HG03135 (cell line): ENCODE results near the gene ARHGAP27.

ENCODE experiments used
- ATAC-seq: cut with Tn5 transposase; IDR thresholded peaks from one replicate; pipeline ENCODE4 v1.9.1; 2021; ENCODE audit warnings: mild to moderate bottlenecking, moderate library complexity; ENCODE audit not compliant: unreplicated experiment

The ARHGAP27 gene

GRCh38 chr17:45430738-45431530, 1.7 kb downstream of the ARHGAP27 start:
- peak; percentile 24 for ATAC-seq

GRCh38 chr17:45430006-45430737, 2.5 kb downstream of the ARHGAP27 start:
- no peak for ATAC-seq

- no peak for ATAC-seq
These were observed 3.2 kb downstream of the ARHGAP27 start for GRCh38 chr17:45429339-45430005.

GRCh38 chr17:45428931-45429338, 3.7 kb downstream of the ARHGAP27 start:
- ATAC-seq = no peak

GRCh38 chr17:45428050-45428617, 4.5 kb downstream of the ARHGAP27 start:
- ATAC-seq = peak; percentile 45

GRCh38 chr17:45427181-45427835, 5.4 kb downstream of the ARHGAP27 start:
- no peak for ATAC-seq

- no peak for ATAC-seq
These were observed 6.1 kb downstream of the ARHGAP27 start for GRCh38 chr17:45426561-45426960.

- no peak for ATAC-seq
These were observed 6.7 kb downstream of the ARHGAP27 start for GRCh38 chr17:45425984-45426413.

- ATAC-seq = no peak
These were observed 7.3 kb downstream of the ARHGAP27 start for GRCh38 chr17:45425125-45425983.

GRCh38 chr17:45424769-45425124, 7.9 kb downstream of the ARHGAP27 start:
- no peak for ATAC-seq

GRCh38 chr17:45423975-45424335, 8.7 kb downstream of the ARHGAP27 start:
- no peak for ATAC-seq

- ATAC-seq = no peak
These were observed 9.2 kb downstream of the ARHGAP27 start for GRCh38 chr17:45423304-45423974.

GRCh38 chr17:45414990-45415881, 17.4 kb downstream of the ARHGAP27 start:
- no peak for ATAC-seq

GRCh38 chr17:45413498-45413923, 19.2 kb downstream of the ARHGAP27 start:
- no peak for ATAC-seq

- ATAC-seq = no peak
These were observed 21.1 kb downstream of the ARHGAP27 start for GRCh38 chr17:45411348-45412105.

- peak; percentile 55 for ATAC-seq
These were observed 22.3 kb downstream of the ARHGAP27 start for GRCh38 chr17:45410144-45411091.
